ENCODE measurements around the gene BTBD9.

Gene BTBD9

GRCh38 chr6:38290133-38290799 is 349.5 kb downstream of the BTBD9 start:
- H3K4me2 ChIP-seq (ENCODE audit: low read length): no peak overlapping the region
- no peak overlapping the region for H3K27ac ChIP-seq (ENCODE audit: low read depth, low read length)
- H3K9me3 ChIP-seq (ENCODE audit: control insufficient read depth, insufficient read depth, low read length): no peaks in the 10 kb centered on the region
- H3K4me1 ChIP-seq (ENCODE audit: control insufficient read depth, low read length): no peaks in the 10 kb centered on the region
- no peaks in the 10 kb centered on the region for H3K36me3 ChIP-seq (ENCODE audit: control insufficient read depth, low read length)
- H3F3A ChIP-seq (ENCODE audit: control insufficient read depth, insufficient read depth): no peaks in the 10 kb centered on the region
- H4K20me1 ChIP-seq (ENCODE audit: control insufficient read depth, insufficient read depth, low read depth, low read length): no peaks in the 10 kb centered on the region
- no peak overlapping the region for H3K4me3 ChIP-seq (ENCODE audit: low read length)
- no peaks in the 10 kb centered on the region for H3K27me3 ChIP-seq (ENCODE audit: control insufficient read depth, low read length)
- TF ChIP-seq EZH2phosphoT487 (IDR thresholded peaks at IDR 0.05; ENCODE audit: borderline replicate concordance, low read length) (no peak), CTCF (IDR thresholded peaks at IDR 0.05; ENCODE audit: low read depth, low read length, poor library complexity, severe bottlenecking) (no peak)
- H3K9me2 ChIP-seq (replicated peaks; ENCODE audit: control insufficient read depth, low read length): no peaks in the 10 kb centered on the region
- no peaks in the 10 kb centered on the region for H3K79me2 ChIP-seq (ENCODE audit: control insufficient read depth, low read length)

GRCh38 chr6:38287487-38287886 is 352.2 kb downstream of the BTBD9 start:
- H4K20me1 ChIP-seq (ENCODE audit: control insufficient read depth, insufficient read depth, low read depth, low read length): no peaks in the 10 kb centered on the region
- no peaks in the 10 kb centered on the region for H3K4me1 ChIP-seq (ENCODE audit: control insufficient read depth, low read length)
- H3F3A ChIP-seq (ENCODE audit: control insufficient read depth, insufficient read depth): no peaks in the 10 kb centered on the region
- H3K27me3 ChIP-seq (ENCODE audit: control insufficient read depth, low read length): no peaks in the 10 kb centered on the region
- no peak overlapping the region for H3K4me2 ChIP-seq (ENCODE audit: low read length)
- H3K9me2 ChIP-seq (replicated peaks; ENCODE audit: control insufficient read depth, low read length): no peaks in the 10 kb centered on the region
- no peaks in the 10 kb centered on the region for H3K79me2 ChIP-seq (ENCODE audit: control insufficient read depth, low read length)
- no peaks in the 10 kb centered on the region for H3K9me3 ChIP-seq (ENCODE audit: control insufficient read depth, insufficient read depth, low read length)
- H3K4me3 ChIP-seq (ENCODE audit: low read length): no peak overlapping the region
- no peaks in the 10 kb centered on the region for H3K36me3 ChIP-seq (ENCODE audit: control insufficient read depth, low read length)
- no peak overlapping the region for H3K27ac ChIP-seq (ENCODE audit: low read depth, low read length)
- TF ChIP-seq CTCF (IDR thresholded peaks at IDR 0.05; ENCODE audit: low read depth, low read length, poor library complexity, severe bottlenecking) (no peak), EZH2phosphoT487 (IDR thresholded peaks at IDR 0.05; ENCODE audit: borderline replicate concordance, low read length) (no peak)

GRCh38 chr6:38284802-38285394 is 354.8 kb downstream of the BTBD9 start:
- no peaks in the 10 kb centered on the region for H3F3A ChIP-seq (ENCODE audit: control insufficient read depth, insufficient read depth)
- no peaks in the 10 kb centered on the region for H3K9me2 ChIP-seq (replicated peaks; ENCODE audit: control insufficient read depth, low read length)
- no peaks in the 10 kb centered on the region for H4K20me1 ChIP-seq (ENCODE audit: control insufficient read depth, insufficient read depth, low read depth, low read length)
- H3K4me2 ChIP-seq (ENCODE audit: low read length): no peak overlapping the region
- no peaks in the 10 kb centered on the region for H3K36me3 ChIP-seq (ENCODE audit: control insufficient read depth, low read length)
- no peak overlapping the region for H3K27ac ChIP-seq (ENCODE audit: low read depth, low read length)
- H3K79me2 ChIP-seq (ENCODE audit: control insufficient read depth, low read length): no peaks in the 10 kb centered on the region
- H3K4me1 ChIP-seq (ENCODE audit: control insufficient read depth, low read length): no peaks in the 10 kb centered on the region
- H3K27me3 ChIP-seq (ENCODE audit: control insufficient read depth, low read length): peaks cover 5% of the 10 kb centered on the region; the same call in 1 of the 2 replicates
- no peaks in the 10 kb centered on the region for H3K9me3 ChIP-seq (ENCODE audit: control insufficient read depth, insufficient read depth, low read length)
- TF ChIP-seq CTCF (IDR thresholded peaks at IDR 0.05; ENCODE audit: low read depth, low read length, poor library complexity, severe bottlenecking) (no peak), EZH2phosphoT487 (IDR thresholded peaks at IDR 0.05; ENCODE audit: borderline replicate concordance, low read length) (no peak)
- H3K4me3 ChIP-seq (ENCODE audit: low read length): no peak overlapping the region

Data from DOHH2 (cell line).